OCI-LY1 (cell line): ENCODE results near the gene PLAA.

ENCODE experiments used
- H2AFZ ChIP-seq: fragments of 200-600 bp; sonication (generic), shearing (Covaris generic); 2 replicates; pipeline ENCODE4 v1.6.0; 2014; ENCODE audit warnings: antibody characterized with exemption, mild to moderate bottlenecking, low read length
- H3F3A ChIP-seq: fragments of 200-600 bp; sonication (generic), shearing (Covaris generic); 2 replicates; pipeline ENCODE4 v1.6.0; 2014; ENCODE audit warnings: mild to moderate bottlenecking, antibody characterized with exemption, low read length, moderate library complexity; ENCODE audit not compliant: insufficient read depth
- H3K27ac ChIP-seq: fragments of 200-600 bp; sonication (generic); 2 replicates; pipeline ENCODE4 v1.5.1; 2014; ENCODE audit warnings: low read length, mixed run types, mild to moderate bottlenecking, low read depth; ENCODE audit not compliant: poor library complexity, severe bottlenecking
- H3K27me3 ChIP-seq: fragments of 200-600 bp; sonication (generic); 2 replicates; pipeline ENCODE4 v1.6.0; 2014; ENCODE audit warnings: antibody characterized with exemption, mild to moderate bottlenecking, low read length, moderate library complexity; ENCODE audit not compliant: insufficient read depth
- H3K36me3 ChIP-seq: fragments of 200-600 bp; sonication (generic); 2 replicates; pipeline ENCODE4 v1.6.1; 2014; ENCODE audit warnings: mild to moderate bottlenecking, antibody characterized with exemption, low read length, moderate library complexity, mixed read lengths; ENCODE audit not compliant: insufficient read depth
- H3K4me1 ChIP-seq: fragments of 200-600 bp; sonication (generic); 2 replicates; pipeline ENCODE4 v1.5.1; 2014; ENCODE audit warnings: mild to moderate bottlenecking, low read length, moderate library complexity; ENCODE audit not compliant: insufficient read depth, severe bottlenecking
- H3K4me2 ChIP-seq: fragments of 200-600 bp; sonication (generic), shearing (Covaris generic); 2 replicates; pipeline ENCODE4 v1.6.1; 2014; ENCODE audit warnings: low read length
- H3K4me3 ChIP-seq: fragments of 200-600 bp; sonication (generic); 2 replicates; pipeline ENCODE4 v1.5.1; 2014; ENCODE audit warnings: low read length, low read depth, mild to moderate bottlenecking, mixed read lengths; ENCODE audit not compliant: poor library complexity, severe bottlenecking
- H3K79me2 ChIP-seq: fragments of 200-600 bp; shearing (Covaris generic); 2 replicates; pipeline ENCODE4 v1.6.1; 2016; ENCODE audit warnings: mixed run types, low read length, mixed read lengths; ENCODE audit not compliant: insufficient read depth
- H3K9ac ChIP-seq: fragments of 200-600 bp; sonication (generic), shearing (Covaris generic); 2 replicates; pipeline ENCODE4 v1.6.1; 2014; ENCODE audit warnings: mild to moderate bottlenecking, low read length, mixed read lengths
- H3K9me2 ChIP-seq: fragments of 200-600 bp; sonication (generic), shearing (Covaris generic); 2 replicates; pipeline ENCODE4 v1.6.1; 2014; ENCODE audit warnings: low read depth, mild to moderate bottlenecking, low read length, mixed read lengths
- H3K9me3 ChIP-seq: fragments of 200-600 bp; shearing (Covaris generic); 2 replicates; pipeline ENCODE4 v1.6.1; 2014; ENCODE audit warnings: low read length, mixed read lengths
- H4K20me1 ChIP-seq: fragments of 200-600 bp; sonication (generic), shearing (Covaris generic); 2 replicates; pipeline ENCODE4 v1.6.0; 2016; ENCODE audit warnings: mild to moderate bottlenecking, low read length; ENCODE audit not compliant: insufficient read depth
- CTCF ChIP-seq: fragments of 200-600 bp; sonication (generic), shearing (Covaris generic); IDR thresholded peaks from 2 replicates; pipeline ENCODE4 v1.5.1; 2017; ENCODE audit warnings: mild to moderate bottlenecking, antibody characterized with exemption, low read length, moderate library complexity, mixed read lengths
- EZH2 ChIP-seq: fragments of 200-600 bp; sonication (generic), shearing (Covaris generic); IDR thresholded peaks from 2 replicates; pipeline ENCODE4 v1.8.0; 2017; ENCODE audit warnings: borderline replicate concordance, mixed run types, mild to moderate bottlenecking, antibody characterized with exemption, low read length, moderate library complexity, mixed read lengths

The PLAA gene

GRCh38 chr9:26971721-26972120 lies 24.7 kb upstream of the PLAA start:
- Histone ChIP-seq H3K9ac (no peak overlapping the region), H3K4me3 (no peak overlapping the region), H3K27me3 (no peaks in the 10 kb centered on the region), H2AFZ (no peak overlapping the region), H3K79me2 (no peaks in the 10 kb centered on the region), H4K20me1 (no peaks in the 10 kb centered on the region), H3K9me3 (no peaks in the 10 kb centered on the region), H3F3A (no peaks in the 10 kb centered on the region), H3K9me2 (no peaks in the 10 kb centered on the region), H3K4me2 (no peak overlapping the region), H3K36me3 (no peaks in the 10 kb centered on the region), H3K27ac (no peak overlapping the region), H3K4me1 (no peaks in the 10 kb centered on the region)
- TF ChIP-seq EZH2 (no peak), CTCF (no peak)

DNA sequence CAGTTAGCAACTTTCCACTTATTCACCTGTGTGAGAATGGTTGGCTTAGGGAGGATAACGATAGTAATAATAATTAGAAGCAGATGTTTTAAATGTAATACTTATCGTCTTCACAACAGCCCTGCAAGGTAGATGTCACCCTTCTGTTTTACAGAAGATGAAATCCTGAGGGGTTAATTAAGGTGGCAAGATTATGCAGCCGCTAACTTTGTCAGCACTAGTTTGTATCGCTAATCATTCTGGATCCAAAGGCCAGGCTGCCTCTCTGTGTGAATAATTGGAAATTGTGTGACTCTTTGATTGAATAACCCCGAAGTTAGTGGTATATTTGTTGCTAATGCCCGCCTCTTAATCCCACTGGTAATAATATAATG lies 9.8 kb upstream of the PLAA start:
- Histone ChIP-seq H3K9ac (peak overlapping the region; percentile 76), H3K79me2 (no peaks in the 10 kb centered on the region), H3F3A (no peaks in the 10 kb centered on the region), H2AFZ (no peak overlapping the region), H3K4me1 (peaks cover 29% of the 10 kb centered on the region), H4K20me1 (no peaks in the 10 kb centered on the region), H3K27me3 (no peaks in the 10 kb centered on the region), H3K4me3 (peak overlapping the region; percentile 73), H3K9me2 (no peaks in the 10 kb centered on the region), H3K4me2 (peak overlapping the region; percentile 81), H3K36me3 (no peaks in the 10 kb centered on the region), H3K27ac (peak overlapping the region; percentile 61), H3K9me3 (no peaks in the 10 kb centered on the region)
- TF ChIP-seq EZH2 (no peak), CTCF (no peak)

- Histone ChIP-seq H3K9me2 (no peaks in the 10 kb centered on the region), H2AFZ (peak within 1 kb of the TSS; percentile 54), H3K4me3 (peak within 1 kb of the TSS; percentile 73), H3F3A (no peaks in the 10 kb centered on the region), H3K79me2 (no peaks in the 10 kb centered on the region), H3K9me3 (no peaks in the 10 kb centered on the region), H4K20me1 (no peaks in the 10 kb centered on the region), H3K27ac (peak within 1 kb of the TSS; percentile 61), H3K4me2 (peak within 1 kb of the TSS; percentile 81), H3K27me3 (no peaks in the 10 kb centered on the region), H3K36me3 (no peaks in the 10 kb centered on the region), H3K9ac (peak within 1 kb of the TSS; percentile 76), H3K4me1 (peaks cover 29% of the 10 kb centered on the region)
- TF ChIP-seq EZH2 = no peak
- no peak for TF ChIP-seq CTCF
These were observed 9.1 kb upstream of the PLAA start, which contains the start of gene IFT74 for GRCh38 chr9:26955921-26956859. TSS of gene IFT74 (plus strand) at chr9:26956412. CDS start at chr9:26961968, 5,556 bp downstream.
